Suppressor macrophage treated with lipopolysaccharide for 4 hours (primary cell): ENCODE data around the gene ADD2.

Experiments
- DNase-seq: peaks from one replicate; pipeline ENCODE4 v3.0.0-alpha.2; 2020

Gene ADD2

DNA sequence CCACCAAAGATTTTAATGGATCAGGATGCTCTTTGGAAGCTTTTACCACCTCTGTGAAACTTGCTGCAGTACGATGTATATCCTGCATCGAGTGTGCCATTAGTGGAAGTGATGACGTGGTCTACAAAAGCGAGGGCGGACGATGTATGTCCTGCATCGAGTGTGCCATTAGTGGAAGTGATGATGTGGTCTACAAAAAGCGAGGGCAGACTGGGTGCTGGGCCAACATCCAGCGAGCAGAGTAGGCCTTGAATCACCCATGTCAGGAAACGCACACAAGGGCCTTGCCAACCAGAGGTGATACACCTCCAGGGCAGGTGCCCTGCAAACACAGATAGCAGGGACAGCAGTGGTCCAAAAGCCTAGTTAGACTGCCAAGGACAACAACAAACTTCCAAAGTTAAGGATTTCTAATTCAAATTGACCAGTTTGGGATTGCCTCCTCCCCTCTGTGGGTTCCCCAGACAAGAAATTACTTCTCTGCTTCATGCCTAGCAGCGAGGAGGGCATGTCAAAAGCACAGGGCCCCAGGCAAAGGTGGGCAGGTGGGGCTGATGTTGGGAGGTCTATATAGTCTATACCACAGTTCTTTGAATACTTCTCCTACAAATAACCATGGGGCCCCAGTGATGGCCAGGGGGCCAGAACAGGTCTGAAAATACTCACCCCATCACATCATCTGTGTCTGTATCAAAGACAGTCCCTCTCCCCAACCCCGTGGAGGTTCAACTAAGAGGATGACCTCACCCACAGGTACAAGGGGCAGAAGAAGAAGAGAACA, 70.2 kb downstream of the ADD2 start:
- DNase-seq, result no peak

DNA sequence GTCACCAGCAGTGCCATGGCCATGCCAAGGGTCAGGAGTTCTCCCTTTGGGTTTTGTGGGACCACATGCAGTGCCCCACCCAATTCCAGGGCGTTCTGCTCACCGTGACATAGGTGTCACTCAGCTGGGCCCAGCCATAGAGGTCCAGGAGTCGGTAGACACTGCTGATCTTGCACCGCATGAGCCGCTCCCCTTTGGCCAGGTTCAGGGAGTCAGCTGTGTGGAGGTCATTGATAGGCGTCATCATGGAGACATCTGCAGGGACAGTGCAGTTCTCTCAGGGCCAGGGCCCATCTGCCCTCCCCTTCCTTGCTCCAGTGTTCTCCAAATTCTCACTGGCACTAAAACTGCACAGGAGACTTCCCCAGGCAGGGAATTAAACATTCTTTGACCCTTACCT, 71.9 kb downstream of the ADD2 start:
- DNase-seq, result no peak

DNA sequence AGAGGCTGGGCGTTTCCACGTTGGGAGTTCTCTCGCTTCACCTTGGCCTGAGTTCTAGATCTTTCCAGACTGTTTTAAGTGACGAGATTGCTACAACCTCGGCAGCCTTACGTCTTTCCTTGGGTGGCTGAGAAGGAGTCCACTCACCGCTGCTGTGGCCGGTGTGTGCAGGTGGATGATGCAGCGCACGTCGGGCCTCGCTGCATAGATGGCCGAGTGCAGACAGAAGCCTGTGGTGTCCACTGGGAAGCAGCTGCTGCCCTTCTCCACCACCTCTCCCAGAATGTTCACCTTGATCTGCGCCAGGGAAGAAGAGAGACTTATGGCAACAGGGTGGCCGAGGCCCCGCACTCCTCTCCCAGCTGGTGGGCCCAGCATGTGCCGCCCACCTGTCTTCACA, 75.7 kb downstream of the ADD2 start:
- no peak for DNase-seq

DNA sequence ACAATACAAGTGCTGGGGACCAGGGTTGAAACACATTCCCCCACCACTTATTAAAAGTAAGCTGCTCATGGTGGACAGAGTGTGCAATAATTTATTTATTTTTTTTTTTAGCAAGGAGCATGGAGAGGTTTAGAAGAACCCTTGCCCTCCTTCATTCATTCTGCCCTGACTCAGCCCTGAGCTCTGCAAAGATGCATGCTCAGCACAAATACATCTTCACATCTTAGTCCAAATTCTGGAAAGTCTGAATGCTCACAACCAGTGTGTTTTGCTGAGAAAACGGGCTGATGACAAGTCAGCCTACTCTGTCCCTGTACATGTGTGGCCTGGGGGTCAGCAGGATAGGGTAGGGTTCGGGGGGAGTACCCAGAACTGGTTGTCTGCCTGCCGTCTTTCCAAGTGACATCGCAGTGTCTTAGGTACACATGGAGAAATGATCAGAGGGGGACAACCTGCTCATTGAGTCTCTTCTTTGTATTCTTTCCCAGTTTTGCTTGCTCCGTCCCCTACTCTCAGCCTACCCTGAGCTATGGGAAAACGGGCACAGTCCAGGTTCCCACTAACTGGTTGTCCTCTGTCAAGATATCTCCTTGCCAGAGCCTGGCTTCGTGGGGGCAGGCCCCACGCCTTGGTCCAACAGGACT, 76.4 kb downstream of the ADD2 start:
- no peak for DNase-seq

DNA sequence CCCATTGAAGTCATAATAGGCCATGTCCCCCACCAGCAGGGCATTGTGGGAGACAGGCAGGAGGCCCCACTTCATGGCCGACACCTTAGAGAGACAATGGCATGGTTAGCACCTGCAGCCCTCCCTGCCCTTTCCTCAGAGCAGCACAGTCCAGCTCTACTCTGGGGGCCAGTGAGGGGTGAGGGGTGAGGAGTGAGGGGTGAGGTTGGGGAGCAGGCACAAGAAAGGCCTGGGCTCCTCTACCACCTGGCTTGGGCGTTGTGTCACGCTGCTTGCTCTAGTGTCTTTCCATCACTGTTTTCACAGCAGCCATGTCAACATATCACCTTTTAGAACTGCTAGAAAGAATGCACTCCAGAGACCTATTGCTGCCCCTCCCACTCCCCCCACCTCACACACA, 77.2 kb downstream of the ADD2 start:
- DNase-seq, result no peak

DNA sequence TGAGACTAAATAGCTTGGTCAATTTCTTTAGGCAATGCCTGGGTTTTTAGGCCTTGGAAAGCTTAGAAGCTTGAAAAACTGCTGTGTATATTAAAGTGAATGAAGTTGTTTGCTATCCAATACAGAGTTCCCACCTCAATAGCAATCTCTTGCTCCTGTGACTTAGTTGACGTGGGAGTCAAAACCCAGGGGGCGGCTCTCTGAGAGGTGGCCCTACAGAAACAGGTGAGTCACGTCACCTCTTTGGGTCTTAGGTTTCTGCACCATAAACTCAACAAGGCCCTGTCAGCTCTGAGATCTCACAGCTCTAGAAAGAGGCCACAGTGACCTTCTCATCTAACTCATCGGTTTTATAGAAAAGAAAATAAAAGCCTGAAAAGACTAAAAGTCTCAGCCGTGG, 79.6 kb downstream of the ADD2 start:
- DNase-seq, result no peak

DNA sequence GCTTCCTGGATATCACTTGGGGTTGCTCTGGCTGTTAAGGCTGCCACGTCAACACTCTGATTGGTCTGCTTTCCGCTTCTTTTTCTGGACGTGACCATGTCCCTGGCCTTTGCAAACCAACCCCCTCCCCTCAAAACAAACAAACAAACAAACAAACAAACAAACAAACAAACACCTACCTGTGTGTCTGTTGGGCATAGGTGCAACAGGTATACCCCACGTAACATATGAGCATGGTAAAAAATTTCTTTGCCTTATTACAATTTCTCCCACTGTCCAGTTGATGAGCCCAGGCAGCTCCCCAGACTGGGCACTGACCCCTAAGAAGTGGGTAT, 80.6 kb downstream of the ADD2 start:
- no peak for DNase-seq

DNA sequence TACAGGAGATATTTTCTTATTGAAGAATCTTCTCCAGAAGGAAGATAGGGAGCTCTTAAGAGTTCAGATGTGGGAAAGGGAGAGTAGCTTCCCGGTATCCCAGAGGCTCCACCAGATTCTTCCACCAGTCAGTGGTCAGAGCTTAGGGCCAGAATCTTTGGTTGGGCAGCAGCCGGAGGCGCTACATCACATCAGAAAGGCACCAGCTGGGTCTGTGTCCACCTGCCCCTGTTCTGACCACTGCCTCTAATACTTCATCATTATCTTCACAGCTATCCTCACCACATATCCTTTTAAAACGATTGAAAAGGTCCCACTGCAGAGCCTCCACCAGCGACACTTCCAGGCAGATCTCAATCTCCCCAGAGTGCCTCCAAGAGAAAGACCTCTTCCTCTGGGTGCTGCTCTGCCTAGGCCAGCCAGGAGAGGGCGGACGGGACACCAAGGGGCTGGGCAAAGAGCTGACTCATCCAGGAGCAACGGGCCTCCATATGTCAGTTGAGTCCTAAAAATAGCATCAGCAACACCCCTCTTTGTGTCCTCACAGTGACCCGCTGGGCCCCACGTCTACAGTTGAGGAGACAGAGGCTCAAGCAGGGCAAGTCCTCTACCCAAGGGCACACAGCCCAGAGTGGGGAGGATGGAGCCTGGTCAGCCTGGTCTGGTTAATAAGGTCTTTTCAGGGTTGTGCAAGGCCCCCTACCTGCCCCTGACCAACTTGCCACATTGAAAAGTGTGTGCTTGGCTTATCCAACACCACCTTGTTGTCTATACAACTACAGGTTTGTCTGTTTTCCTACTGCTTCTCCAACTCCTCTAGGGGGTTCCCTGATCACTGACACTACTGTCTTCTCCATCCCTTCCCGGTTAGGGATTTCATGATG, 81.2 kb downstream of the ADD2 start:
- peak; percentile 70 for DNase-seq

DNA sequence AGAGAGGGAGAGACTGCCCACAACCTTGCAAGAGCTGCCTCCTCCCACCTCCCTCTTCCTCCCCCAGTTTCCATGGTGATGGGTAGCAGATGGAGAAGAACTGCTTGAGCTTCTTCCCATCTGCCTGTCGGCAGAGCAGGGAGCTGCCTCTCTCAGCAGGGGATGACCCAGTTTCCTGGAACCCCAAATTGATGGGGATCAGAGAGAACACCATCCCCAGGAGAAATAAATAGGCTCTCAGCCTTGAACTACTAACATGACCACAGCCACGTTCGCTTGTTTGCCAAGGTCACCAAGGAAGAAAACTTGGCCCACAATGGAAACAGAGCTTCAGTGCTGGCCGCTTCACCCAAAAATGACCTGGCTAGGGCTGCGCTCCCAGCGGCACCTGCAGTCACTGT, 82.2 kb downstream of the ADD2 start:
- DNase-seq, result no peak

DNA sequence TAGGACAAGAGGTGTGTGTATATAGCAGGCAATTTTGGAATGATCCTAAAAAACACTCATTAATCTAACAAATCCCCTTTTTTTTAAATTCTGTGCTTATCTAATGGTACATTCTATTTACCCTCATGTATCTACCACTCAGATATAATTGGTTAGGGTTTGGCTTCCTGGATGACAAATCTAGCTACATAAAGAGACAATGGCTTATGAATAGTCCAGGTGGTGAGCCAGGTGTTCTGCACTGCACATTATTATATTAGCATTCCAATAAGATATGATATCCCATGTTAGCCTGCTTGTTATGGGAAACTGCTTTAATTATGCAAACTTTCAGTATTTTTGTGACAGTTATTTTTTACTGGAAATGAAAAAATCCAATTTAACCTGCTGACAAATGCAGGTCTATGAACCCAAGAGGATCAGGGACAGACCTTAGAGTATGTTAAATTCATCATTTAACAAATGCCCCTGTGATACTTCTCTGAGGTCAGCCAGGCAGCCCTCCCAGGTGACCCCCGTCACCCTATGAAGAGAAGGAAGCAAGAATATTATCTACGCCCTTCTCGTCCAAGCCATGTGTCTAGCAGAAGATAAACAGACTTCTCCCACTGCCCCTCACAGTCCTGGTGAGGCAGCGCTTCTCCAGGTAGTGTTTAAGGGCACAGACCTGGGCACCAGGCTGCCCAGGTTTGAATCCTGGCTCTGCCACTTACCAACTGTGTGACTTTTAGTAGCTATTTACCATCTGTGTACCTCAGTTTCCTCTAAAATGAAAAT, 83.0 kb downstream of the ADD2 start:
- no peak for DNase-seq

DNA sequence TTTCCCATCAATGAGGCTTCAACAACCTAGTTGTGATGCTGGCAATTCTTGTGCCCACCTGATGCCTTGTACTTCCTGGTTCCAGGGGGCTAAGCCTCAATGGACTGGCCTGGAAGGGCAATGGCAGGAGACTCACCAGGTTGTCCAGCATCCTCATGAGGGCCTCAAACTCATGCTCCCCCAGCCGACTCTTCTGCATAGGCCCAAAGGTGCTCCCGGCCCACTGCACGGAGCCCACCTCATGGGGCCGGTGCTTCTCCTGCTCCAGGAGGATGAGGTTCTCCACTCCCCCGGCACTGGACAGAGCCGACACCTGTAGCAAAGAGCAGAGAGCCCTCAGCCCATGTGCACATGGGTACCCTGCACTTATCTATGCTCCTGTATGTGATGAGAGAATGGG, 84.5 kb downstream of the ADD2 start:
- DNase-seq, result no peak

DNA sequence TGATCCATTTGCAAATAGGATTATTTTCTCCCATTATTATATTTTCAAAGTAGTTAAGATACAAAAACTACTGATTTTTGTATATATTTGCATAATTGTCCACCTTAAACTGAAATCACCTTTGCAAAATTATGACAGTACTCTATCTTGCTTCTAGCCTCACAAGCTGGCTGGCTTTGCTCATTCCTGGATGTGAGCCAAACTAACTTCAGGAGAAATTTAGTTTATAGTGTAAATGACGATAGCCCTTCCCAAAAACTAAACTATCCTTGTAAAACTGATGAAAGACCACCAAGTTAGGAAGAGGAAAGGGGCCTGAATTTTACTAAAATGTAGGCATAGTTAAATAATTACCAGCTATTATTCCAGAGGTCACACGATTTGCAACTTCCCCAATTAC, 87.3 kb downstream of the ADD2 start:
- no peak for DNase-seq

DNA sequence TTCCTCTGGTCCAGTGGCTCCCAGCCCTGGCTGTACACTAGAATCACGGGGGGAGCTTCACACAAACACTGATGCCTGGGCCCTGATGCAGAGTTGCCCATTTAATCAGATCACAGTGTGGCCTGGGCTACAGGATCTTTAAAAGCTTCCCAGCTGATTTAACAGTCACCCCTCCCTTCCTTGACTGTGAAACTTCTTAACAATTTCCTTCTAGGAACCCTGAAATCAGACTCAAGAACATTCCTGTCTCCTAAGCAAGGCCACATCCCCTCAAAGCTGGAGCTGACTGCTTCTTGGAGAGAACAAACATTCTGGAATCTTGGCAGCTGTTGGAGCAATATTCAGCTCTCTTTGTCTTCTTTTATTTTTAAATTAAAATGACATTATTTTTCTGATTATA, 88.7 kb downstream of the ADD2 start:
- DNase-seq, result no peak

DNA sequence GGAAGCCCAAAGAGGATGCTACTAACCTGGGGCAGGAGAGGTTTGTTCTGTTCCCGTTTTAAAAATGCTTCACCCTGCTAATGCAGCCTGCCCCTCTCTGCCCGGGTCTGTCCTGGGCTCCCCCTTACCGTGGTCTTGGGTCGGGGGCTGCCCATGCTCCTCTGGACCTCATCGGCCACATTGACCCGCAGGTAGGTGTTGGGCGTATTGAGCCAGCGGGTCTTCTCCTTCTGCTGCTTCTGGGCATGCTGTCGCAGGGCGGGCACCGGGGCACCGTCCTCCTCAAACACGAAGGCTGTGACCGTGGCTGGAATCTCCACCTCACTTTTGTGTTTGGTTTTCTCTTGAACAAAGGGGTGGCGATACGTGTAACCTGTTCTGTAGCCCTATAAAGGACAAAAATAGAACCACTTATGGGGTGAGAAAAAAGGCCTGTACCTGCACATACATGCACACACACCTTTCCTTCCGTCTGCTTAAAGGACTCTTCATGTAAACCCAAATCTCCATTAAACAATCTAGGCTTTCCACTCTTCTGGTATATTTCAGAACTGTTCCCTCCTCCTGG, 89.3 kb downstream of the ADD2 start:
- no peak for DNase-seq

DNA sequence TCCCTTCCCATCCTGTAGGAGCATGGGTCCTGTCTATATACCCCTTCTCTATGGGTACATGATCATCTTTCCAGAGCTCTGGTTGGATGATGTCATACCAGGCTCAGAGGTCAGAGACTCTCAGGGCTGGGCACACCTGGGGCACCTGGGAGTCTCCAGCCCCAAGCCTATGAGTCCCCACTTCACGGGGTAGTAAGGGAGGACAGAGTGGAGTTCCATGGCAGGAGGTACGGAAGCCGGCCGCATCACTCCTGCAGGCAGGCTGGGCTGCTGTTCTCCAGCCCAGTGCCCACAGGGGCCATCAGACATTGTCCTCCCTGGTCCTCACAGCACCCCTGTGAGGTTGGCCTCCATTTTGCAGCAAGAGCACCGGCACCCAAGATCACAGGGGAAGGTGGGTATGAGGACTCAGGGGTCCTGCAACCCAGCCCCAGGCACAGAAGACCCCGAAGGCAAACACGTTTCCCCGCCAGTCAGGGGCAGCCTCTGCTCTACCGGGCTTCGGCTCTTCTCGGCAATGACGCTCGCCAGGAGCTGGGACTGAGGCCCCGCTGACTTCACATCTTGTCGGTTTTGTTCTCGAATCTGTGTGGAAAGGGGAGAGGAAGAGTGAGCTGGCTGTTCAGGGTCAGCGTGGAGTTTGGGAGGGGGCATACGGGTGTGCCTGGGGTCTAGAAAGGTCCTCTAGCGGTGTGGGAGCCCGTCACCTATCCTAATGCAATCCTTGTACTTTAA, 91.5 kb downstream of the ADD2 start:
- DNase-seq, result no peak

DNA sequence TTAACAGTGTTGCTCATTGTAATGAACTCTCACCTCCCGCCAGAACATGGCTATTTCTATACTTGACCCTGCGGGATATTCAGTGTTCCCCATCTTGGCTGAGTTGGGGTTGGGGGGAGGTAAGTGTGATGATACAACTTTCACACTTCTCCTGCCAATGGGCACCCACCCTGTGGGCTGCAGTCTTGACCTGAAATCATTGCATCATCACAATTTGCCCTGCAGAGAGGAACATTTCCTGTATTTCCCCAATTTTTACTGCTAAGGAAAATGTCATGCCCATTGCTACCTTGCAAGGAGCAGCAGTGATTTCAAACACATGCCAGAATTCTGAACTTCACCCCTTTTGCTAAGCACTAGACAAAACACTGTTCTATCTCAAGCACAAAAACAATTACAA, 92.1 kb downstream of the ADD2 start:
- no peak for DNase-seq

DNA sequence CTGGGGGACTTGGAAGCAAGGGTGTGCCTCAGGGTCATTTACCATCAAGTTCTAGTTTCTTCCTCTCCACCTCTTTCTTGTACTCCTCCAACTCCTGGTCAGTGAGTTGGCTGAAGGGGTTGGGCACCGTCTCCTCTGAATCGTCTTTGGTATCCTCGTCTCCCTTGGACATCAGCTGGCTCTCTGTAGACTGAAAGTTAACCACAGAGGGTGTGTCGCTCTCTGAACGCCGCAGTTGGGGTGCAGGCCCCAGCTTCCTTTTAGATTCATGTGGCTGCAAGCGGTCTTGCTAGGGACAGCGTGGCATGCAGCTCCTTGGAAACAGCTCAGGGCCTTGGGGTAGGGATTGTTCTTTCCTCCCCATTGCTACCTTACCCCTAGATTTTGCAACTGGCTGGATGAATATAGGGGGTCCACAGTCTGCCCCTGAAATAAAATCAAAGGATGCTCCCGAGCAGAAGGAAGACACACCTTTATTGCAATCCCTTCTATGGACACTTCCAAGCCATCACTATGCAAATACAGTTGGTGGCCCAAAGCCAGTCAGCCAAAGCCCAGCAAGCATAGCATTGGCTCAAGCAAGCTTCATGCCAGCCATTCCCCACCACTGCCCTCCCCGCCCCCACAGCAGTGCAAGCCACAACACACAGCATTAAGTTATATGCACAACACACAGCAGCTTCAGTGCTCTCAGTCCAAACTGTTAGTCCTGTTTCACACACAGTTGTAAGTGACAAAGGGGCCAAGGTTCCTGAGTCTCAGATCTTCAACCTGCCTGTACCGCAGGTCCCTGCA, 93.2 kb downstream of the ADD2 start:
- no peak for DNase-seq

DNA sequence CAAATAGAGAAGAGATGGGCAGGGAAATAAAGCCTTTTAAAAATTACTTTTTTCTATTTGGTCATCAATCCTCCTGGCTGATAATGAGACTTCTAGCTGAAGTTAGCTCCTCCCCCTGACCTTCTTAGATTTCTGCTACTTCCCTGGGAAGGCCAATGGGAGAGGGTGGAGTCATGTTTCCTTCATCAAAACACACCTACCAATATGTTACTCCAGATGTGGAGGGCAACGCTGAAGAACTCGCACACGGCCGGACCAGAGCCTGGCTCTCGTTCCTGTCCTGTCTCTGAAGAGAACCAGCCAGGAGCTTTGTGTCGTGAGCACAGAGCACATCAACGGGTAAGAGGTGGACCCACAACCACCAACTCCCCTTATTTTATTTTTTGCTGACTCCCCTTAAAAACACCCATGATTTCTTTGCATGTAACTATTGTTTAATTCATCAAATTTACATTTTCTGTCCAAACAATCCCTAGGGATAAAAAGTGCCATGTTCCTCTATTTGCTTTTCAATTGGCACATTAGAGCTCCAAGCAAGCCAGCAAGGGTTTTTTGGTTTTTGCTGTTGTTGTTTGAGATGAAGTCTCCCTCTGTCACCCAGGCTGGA, 94.9 kb downstream of the ADD2 start:
- DNase-seq, result no peak

DNA sequence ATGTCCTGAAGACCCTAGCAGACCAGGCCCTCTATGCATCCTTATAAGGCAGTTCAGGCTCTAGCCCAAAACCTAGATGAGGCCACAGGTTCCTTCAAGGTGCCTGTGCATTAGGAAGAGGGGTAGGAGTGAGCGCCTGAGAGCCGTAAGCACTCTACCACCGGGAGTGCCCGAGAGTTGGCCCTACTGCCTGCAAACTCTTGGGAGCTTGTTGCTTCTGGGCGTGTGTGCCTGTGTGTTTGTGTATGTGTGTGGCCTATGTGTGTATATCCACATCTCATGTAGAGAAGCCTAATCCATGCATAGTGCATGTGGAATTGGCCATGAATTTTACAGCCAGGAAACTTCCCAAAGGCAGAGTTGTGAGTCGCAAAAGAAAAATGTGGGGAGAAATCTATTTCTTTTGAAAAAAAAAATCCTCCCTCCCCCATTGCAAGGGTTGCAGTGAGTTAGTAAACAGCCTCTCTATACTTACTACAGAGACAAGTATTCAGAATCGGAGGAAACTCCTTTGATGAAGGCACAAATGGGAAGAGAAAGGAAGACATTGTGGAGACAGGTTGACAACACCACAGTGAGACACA, 96.8 kb downstream of the ADD2 start:
- no peak for DNase-seq

DNA sequence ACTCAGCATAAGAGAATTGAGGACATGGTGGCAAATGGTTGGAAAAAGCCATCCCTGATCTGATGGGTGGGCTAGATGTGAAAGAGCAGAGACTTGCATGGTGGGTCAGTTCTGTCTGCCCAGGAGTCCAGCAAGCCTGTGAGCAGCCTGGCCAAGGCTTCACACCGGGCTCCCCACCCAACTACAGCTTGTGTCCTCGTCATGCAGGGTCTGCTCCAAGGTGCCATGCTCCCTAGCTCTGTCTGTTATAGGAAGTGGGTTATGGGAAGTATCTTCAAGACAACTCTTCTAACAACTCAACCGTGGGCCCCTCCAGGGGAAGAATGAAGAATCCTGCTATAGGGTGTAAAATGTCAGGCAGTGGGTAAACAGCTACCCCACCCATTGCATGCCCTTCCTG, 97.4 kb downstream of the ADD2 start:
- DNase-seq, result no peak
